HG03342 (cell line): ENCODE measurements around the gene PTPN22.

Experiments
- ATAC-seq: cut with Tn5 transposase; IDR thresholded peaks from one replicate; pipeline ENCODE4 v1.9.1; 2021; ENCODE audit warnings: mild to moderate bottlenecking, moderate library complexity; ENCODE audit not compliant: unreplicated experiment

PTPN22 gene

GRCh38 chr1:113887402-113888175 lies 16.1 kb upstream of the PTPN22 start, which contains the start of gene BCL2L15:
Gene BCL2L15 (minus strand): TSS chr1:113887581. CDS start chr1:113887375, 206 bp downstream.
- no peak for ATAC-seq

GRCh38 chr1:113886417-113887401 lies 15.2 kb upstream of the PTPN22 start:
- ATAC-seq, result no peak

GRCh38 chr1:113881661-113882060 lies 10.1 kb upstream of the PTPN22 start:
- no peak for ATAC-seq

- no peak for ATAC-seq
Observed at GRCh38 chr1:113879739-113880038, 8.2 kb upstream of the PTPN22 start.

- ATAC-seq, result no peak
Observed at GRCh38 chr1:113876176-113876575, 4.7 kb upstream of the PTPN22 start.

- peak; percentile 35 for ATAC-seq
Observed at GRCh38 chr1:113875714-113876113, 4.2 kb upstream of the PTPN22 start.

- ATAC-seq, result peak; percentile 33
Observed at GRCh38 chr1:113874012-113874879, 2.7 kb upstream of the PTPN22 start.

GRCh38 chr1:113872219-113872935 lies 865 bp upstream of the PTPN22 start:
- no peak for ATAC-seq

GRCh38 chr1:113870778-113871177 lies 734 bp downstream of the PTPN22 start:
- ATAC-seq, result no peak

GRCh38 chr1:113868387-113869083 lies 3.0 kb downstream of the PTPN22 start:
- no peak for ATAC-seq

GRCh38 chr1:113861641-113862040 lies 9.9 kb downstream of the PTPN22 start:
- ATAC-seq, result no peak

GRCh38 chr1:113860891-113861290 lies 10.6 kb downstream of the PTPN22 start:
- no peak for ATAC-seq

GRCh38 chr1:113859478-113860175 lies 11.9 kb downstream of the PTPN22 start:
- ATAC-seq, result peak; percentile 91

- ATAC-seq, result no peak
Observed at GRCh38 chr1:113858982-113859381, 12.5 kb downstream of the PTPN22 start.

GRCh38 chr1:113858418-113858817 lies 13.1 kb downstream of the PTPN22 start:
- ATAC-seq, result no peak

GRCh38 chr1:113857776-113858175 lies 13.7 kb downstream of the PTPN22 start:
- no peak for ATAC-seq

- no peak for ATAC-seq
Observed at GRCh38 chr1:113856401-113856790, 15.1 kb downstream of the PTPN22 start.

- no peak for ATAC-seq
Observed at GRCh38 chr1:113855630-113856400, 15.7 kb downstream of the PTPN22 start.
